GM10847 (cell line): ENCODE measurements around the gene VGLL4.

Source experiments
- POLR2A ChIP-seq: IDR thresholded peaks from 2 replicates; pipeline ENCODE4 v1.6.1; 2011; ENCODE audit not compliant: insufficient read length; ENCODE audit errors: extremely low read depth

Gene VGLL4

GRCh38 chr3:11637901-11638458 lies 5.7 kb downstream of the VGLL4 start:
- no peak for TF ChIP-seq POLR2A

- no peak for TF ChIP-seq POLR2A
Measured at GRCh38 chr3:11636394-11636770, 7.3 kb downstream of the VGLL4 start.

- no peak for TF ChIP-seq POLR2A
Measured at GRCh38 chr3:11635680-11636393, 7.9 kb downstream of the VGLL4 start.

- TF ChIP-seq POLR2A, result no peak
Measured at GRCh38 chr3:11634974-11635612, 8.6 kb downstream of the VGLL4 start.

- no peak for TF ChIP-seq POLR2A
Measured at GRCh38 chr3:11634081-11634635, 9.6 kb downstream of the VGLL4 start.

- TF ChIP-seq POLR2A, result no peak
Measured at GRCh38 chr3:11632966-11633365, 10.7 kb downstream of the VGLL4 start.

GRCh38 chr3:11632564-11632963 lies 11.2 kb downstream of the VGLL4 start:
- no peak for TF ChIP-seq POLR2A

GRCh38 chr3:11631820-11632219 lies 11.9 kb downstream of the VGLL4 start:
- TF ChIP-seq POLR2A, result no peak

GRCh38 chr3:11629716-11630115 lies 14.0 kb downstream of the VGLL4 start:
- no peak for TF ChIP-seq POLR2A

GRCh38 chr3:11627612-11628011 lies 16.1 kb downstream of the VGLL4 start:
- TF ChIP-seq POLR2A, result no peak

- no peak for TF ChIP-seq POLR2A
Measured at GRCh38 chr3:11626084-11626463, 17.6 kb downstream of the VGLL4 start.

- no peak for TF ChIP-seq POLR2A
Measured at GRCh38 chr3:11625376-11626083, 18.2 kb downstream of the VGLL4 start.

GRCh38 chr3:11624704-11625375 lies 18.9 kb downstream of the VGLL4 start:
- no peak for TF ChIP-seq POLR2A

- no peak for TF ChIP-seq POLR2A
Measured at GRCh38 chr3:11624161-11624560, 19.6 kb downstream of the VGLL4 start.
